ENCODE results near the gene DLEC1.

DNA sequence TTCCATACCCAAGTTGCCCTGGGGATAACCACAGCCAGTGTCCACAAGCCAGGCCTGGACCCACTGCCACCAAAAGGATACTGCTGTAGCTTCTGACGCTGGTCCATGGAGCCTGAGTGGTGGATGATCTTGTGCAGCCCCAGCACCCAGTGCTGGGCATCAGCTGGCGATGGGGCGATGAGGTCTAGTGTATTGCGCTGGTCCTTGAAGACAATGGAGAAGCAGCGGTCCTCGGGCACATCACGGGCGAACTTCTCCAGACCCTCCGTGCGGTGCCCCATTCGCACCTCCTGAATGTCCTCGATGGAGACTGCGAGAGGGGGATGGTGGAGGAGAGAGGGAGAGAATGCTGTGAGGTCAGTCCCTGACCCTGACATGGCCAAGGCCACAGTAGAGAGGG, 22.6 kb upstream of the DLEC1 start:
- TF ChIP-seq, protein P1, sequence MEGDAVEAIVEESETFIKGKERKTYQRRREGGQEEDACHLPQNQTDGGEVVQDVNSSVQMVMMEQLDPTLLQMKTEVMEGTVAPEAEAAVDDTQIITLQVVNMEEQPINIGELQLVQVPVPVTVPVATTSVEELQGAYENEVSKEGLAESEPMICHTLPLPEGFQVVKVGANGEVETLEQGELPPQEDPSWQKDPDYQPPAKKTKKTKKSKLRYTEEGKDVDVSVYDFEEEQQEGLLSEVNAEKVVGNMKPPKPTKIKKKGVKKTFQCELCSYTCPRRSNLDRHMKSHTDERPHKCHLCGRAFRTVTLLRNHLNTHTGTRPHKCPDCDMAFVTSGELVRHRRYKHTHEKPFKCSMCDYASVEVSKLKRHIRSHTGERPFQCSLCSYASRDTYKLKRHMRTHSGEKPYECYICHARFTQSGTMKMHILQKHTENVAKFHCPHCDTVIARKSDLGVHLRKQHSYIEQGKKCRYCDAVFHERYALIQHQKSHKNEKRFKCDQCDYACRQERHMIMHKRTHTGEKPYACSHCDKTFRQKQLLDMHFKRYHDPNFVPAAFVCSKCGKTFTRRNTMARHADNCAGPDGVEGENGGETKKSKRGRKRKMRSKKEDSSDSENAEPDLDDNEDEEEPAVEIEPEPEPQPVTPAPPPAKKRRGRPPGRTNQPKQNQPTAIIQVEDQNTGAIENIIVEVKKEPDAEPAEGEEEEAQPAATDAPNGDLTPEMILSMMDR (IDR thresholded peaks at IDR 0.05): no peak
- TF ChIP-seq SMAD3 (CRISPR knock-in tag; IDR thresholded peaks at IDR 0.05; ENCODE audit: borderline replicate concordance): no peak
- TF ChIP-seq, protein P2, sequence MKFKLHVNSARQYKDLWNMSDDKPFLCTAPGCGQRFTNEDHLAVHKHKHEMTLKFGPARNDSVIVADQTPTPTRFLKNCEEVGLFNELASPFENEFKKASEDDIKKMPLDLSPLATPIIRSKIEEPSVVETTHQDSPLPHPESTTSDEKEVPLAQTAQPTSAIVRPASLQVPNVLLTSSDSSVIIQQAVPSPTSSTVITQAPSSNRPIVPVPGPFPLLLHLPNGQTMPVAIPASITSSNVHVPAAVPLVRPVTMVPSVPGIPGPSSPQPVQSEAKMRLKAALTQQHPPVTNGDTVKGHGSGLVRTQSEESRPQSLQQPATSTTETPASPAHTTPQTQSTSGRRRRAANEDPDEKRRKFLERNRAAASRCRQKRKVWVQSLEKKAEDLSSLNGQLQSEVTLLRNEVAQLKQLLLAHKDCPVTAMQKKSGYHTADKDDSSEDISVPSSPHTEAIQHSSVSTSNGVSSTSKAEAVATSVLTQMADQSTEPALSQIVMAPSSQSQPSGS (CRISPR knock-in tag; IDR thresholded peaks at IDR 0.05; ENCODE audit: borderline replicate concordance, low read depth): no peak

Measured in WTC11 (cell line).